ENCODE results near the gene HPGD. TPM values are rescaled to one million over a fixed set of nuclear protein-coding genes. Genes with fewer than 3 reads are reported as not detected.

The HPGD gene
- total RNA-seq, 4 donors from 2014 or later: 20.0 to 63.3 (median 43.2) TPM

- H3K27me3 ChIP-seq: no peaks in the 10 kb centered on the region
- H3K27ac ChIP-seq (replicated peaks in 1 of 4): no peak overlapping the region
- DNase-seq (ENCODE audit: extremely low spot score): no peak
- no peaks in the 10 kb centered on the region for H3K36me3 ChIP-seq
- no peak overlapping the region for H3K4me3 ChIP-seq
- 87% methylated on average over 3 of the region's 3 CpGs for WGBS
- TF ChIP-seq POLR2A (IDR thresholded peaks at IDR 0.05; ENCODE audit: low read depth) (no peak), POLR2AphosphoS5 (IDR thresholded peaks at IDR 0.05) (no peak), EP300 (IDR thresholded peaks at IDR 0.05) (no peak)
- TF ChIP-seq, protein P1, sequence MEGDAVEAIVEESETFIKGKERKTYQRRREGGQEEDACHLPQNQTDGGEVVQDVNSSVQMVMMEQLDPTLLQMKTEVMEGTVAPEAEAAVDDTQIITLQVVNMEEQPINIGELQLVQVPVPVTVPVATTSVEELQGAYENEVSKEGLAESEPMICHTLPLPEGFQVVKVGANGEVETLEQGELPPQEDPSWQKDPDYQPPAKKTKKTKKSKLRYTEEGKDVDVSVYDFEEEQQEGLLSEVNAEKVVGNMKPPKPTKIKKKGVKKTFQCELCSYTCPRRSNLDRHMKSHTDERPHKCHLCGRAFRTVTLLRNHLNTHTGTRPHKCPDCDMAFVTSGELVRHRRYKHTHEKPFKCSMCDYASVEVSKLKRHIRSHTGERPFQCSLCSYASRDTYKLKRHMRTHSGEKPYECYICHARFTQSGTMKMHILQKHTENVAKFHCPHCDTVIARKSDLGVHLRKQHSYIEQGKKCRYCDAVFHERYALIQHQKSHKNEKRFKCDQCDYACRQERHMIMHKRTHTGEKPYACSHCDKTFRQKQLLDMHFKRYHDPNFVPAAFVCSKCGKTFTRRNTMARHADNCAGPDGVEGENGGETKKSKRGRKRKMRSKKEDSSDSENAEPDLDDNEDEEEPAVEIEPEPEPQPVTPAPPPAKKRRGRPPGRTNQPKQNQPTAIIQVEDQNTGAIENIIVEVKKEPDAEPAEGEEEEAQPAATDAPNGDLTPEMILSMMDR (IDR thresholded peaks at IDR 0.05): no peak
- intact Hi-C loops (cut with DNase I): no loop called here
- H3K9me3 ChIP-seq: peaks cover 0 to 6% (median 2%) of the 10 kb centered on the region in 4 donors
- H3K4me1 ChIP-seq: peaks cover 0 to under 1% (median 0%) of the 10 kb centered on the region in 4 donors
Measured at GRCh38 chr4:174467107-174467506, 55.2 kb downstream of the HPGD start.

DNA sequence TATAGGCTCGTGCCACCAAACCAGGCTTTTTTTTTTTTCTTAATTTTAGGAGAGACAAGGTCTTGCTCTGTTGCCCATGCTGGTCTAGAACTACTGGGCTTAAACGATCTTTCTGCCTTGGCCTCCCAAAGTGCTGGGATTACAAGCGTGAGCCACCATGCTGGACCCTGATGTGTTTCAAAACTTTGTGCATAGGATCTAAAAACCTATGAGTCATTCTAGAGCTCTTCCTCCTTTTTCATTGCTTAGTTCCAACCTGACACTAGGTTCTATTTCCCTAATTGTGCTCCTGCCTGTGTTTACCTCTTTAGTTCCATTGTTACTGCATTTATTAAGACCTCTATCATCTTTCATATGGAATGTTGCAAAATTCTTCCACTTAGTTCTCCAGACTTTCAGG lies 57.3 kb downstream of the HPGD start:
- Histone ChIP-seq H3K4me1 (peaks cover 0 to 16% (median 2%) of the 10 kb centered on the region in 4 donors), H3K36me3 (no peaks in the 10 kb centered on the region), H3K27me3 (no peaks in the 10 kb centered on the region), H3K4me3 (no peak overlapping the region), H3K27ac (replicated peaks in 1 of 4) (no peak overlapping the region), H3K9me3 (peaks cover 0 to 6% (median 2%) of the 10 kb centered on the region in 4 donors)
- 77% methylated on average over 3 of the region's 3 CpGs for WGBS
- DNase-seq (ENCODE audit: extremely low spot score): no peak
- TF ChIP-seq POLR2A (IDR thresholded peaks at IDR 0.05; ENCODE audit: low read depth) (no peak), POLR2AphosphoS5 (IDR thresholded peaks at IDR 0.05) (no peak)
- TF ChIP-seq, protein P1 (IDR thresholded peaks at IDR 0.05): no peak
- intact Hi-C loops (cut with DNase I): no loop called here

DNA sequence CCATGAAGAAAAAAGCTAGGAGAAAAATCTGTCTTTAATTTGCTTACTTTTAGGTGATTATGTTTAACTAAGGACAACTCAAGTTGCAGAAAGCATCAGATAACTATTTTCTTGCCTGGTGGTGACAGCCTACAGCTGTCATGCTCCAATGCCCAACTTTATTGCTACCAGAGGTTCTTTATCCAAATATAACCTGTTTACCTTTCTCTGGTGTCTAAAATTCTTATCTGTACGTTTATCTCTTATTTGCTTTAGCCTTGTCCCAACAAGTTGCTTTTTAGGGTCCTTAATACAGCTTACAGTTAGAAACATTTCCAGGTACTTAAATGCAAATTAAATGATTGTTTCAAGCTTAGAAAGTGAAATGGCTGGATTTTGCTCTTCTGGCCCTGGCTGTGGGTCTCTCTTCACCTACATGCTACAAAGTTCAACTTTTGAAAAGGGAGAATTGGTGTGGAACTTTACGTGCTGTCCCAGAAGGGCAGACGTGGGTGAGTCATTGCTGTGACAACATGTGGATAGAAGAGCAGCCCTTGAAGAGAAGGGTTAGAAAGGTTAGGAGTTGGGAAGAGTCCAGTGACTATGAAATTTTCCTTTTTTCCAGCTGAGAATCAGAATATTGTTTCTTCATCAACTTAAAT lies 60.7 kb downstream of the HPGD start:
- Histone ChIP-seq H3K27me3 (no peaks in the 10 kb centered on the region), H3K27ac (replicated peaks in 1 of 4) (peak overlapping the region in 2 of 4 donors; percentile 2 to 29), H3K4me1 (peaks cover 0 to 37% (median 17%) of the 10 kb centered on the region in 4 donors), H3K9me3 (peaks cover 0 to 6% (median 2%) of the 10 kb centered on the region in 4 donors), H3K4me3 (no peak overlapping the region), H3K36me3 (no peaks in the 10 kb centered on the region)
- intact Hi-C loops (cut with DNase I): no loop called here
- whole genome bisulfite sequencing: 48% methylated on average over 3 of the region's 3 CpGs
- DNase-seq (ENCODE audit: extremely low spot score): no peak
- TF ChIP-seq POLR2A (IDR thresholded peaks at IDR 0.05; ENCODE audit: low read depth) (no peak), EP300 (IDR thresholded peaks at IDR 0.05) (no peak), POLR2AphosphoS5 (IDR thresholded peaks at IDR 0.05) (no peak)
- TF ChIP-seq, protein P1 (IDR thresholded peaks at IDR 0.05): no peak

- TF ChIP-seq EP300 (IDR thresholded peaks at IDR 0.05): no peak
- no peak for TF ChIP-seq POLR2A (IDR thresholded peaks at IDR 0.05; ENCODE audit: low read depth)
- no peak overlapping the region for H3K27ac ChIP-seq (replicated peaks in 1 of 4)
- DNase-seq (ENCODE audit: extremely low spot score): no peak
- intact Hi-C loops (cut with DNase I): no loop called here
- 56% methylated on average over 1 of the region's 1 CpG for WGBS
- no peaks in the 10 kb centered on the region for H3K27me3 ChIP-seq
- H3K4me1 ChIP-seq: peaks cover 0 to 46% (median 21%) of the 10 kb centered on the region in 4 donors
- peaks cover 0 to 6% (median 2%) of the 10 kb centered on the region in 4 donors for H3K9me3 ChIP-seq
- H3K36me3 ChIP-seq: no peaks in the 10 kb centered on the region
- H3K4me3 ChIP-seq: no peak overlapping the region
Measured at GRCh38 chr4:174460684-174461083, 61.6 kb downstream of the HPGD start.

- DNase-seq (ENCODE audit: extremely low spot score): no peak
- Histone ChIP-seq H3K27ac (replicated peaks in 1 of 4) (peak overlapping the region; percentile 55 to 70 (median 61)), H3K4me1 (peaks cover 0 to 69% (median 31%) of the 10 kb centered on the region in 4 donors), H3K4me3 (peak overlapping the region in 1 of 4 donors; percentile 11), H3K27me3 (no peaks in the 10 kb centered on the region), H3K9me3 (no peaks in the 10 kb centered on the region), H3K36me3 (no peaks in the 10 kb centered on the region)
- intact Hi-C loops (cut with DNase I): no loop called here
- no peak for TF ChIP-seq POLR2A (IDR thresholded peaks at IDR 0.05; ENCODE audit: low read depth)
- TF ChIP-seq, protein P1 (IDR thresholded peaks at IDR 0.05): no peak
- TF ChIP-seq EP300 (IDR thresholded peaks at IDR 0.05): no peak
- TF ChIP-seq POLR2AphosphoS5 (IDR thresholded peaks at IDR 0.05): no peak
- WGBS: 26% methylated on average over 6 of the region's 6 CpGs
Measured at GRCh38 chr4:174457468-174457867, 64.8 kb downstream of the HPGD start.
